ENCODE data around the gene ERC2.

Gene ERC2

GRCh38 chr3:55903680-55904079, 564.6 kb downstream of the ERC2 start:
- no peak for DNase-seq

- DNase-seq, result no peak
Measured at GRCh38 chr3:55902221-55902900, 565.9 kb downstream of the ERC2 start.

GRCh38 chr3:55899887-55900286, 568.4 kb downstream of the ERC2 start:
- DNase-seq, result no peak

GRCh38 chr3:55897573-55898224, 570.6 kb downstream of the ERC2 start:
- no peak for DNase-seq

- DNase-seq, result no peak
Measured at GRCh38 chr3:55895897-55896566, 572.2 kb downstream of the ERC2 start.

- DNase-seq, result no peak
Measured at GRCh38 chr3:55894605-55895004, 573.7 kb downstream of the ERC2 start.

- no peak for DNase-seq
Measured at GRCh38 chr3:55893045-55893664, 575.1 kb downstream of the ERC2 start.

GRCh38 chr3:55891106-55891505, 577.2 kb downstream of the ERC2 start:
- DNase-seq, result no peak

- DNase-seq, result no peak
Measured at GRCh38 chr3:55888282-55888885, 579.9 kb downstream of the ERC2 start.

GRCh38 chr3:55885721-55886120, 582.5 kb downstream of the ERC2 start:
- no peak for DNase-seq

- no peak for DNase-seq
Measured at GRCh38 chr3:55884491-55885285, 583.6 kb downstream of the ERC2 start.

GRCh38 chr3:55884066-55884465, 584.2 kb downstream of the ERC2 start:
- DNase-seq, result no peak

- no peak for DNase-seq
Measured at GRCh38 chr3:55882006-55882405, 586.3 kb downstream of the ERC2 start.

GRCh38 chr3:55880357-55880756, 587.9 kb downstream of the ERC2 start:
- no peak for DNase-seq

- no peak for DNase-seq
Measured at GRCh38 chr3:55879901-55880331, 588.4 kb downstream of the ERC2 start.

GRCh38 chr3:55877703-55878102, 590.6 kb downstream of the ERC2 start:
- no peak for DNase-seq

GRCh38 chr3:55876560-55876959, 591.7 kb downstream of the ERC2 start:
- no peak for DNase-seq

GRCh38 chr3:55875113-55875512, 593.2 kb downstream of the ERC2 start:
- no peak for DNase-seq

GRCh38 chr3:55873523-55874254, 594.6 kb downstream of the ERC2 start:
- no peak for DNase-seq

GRCh38 chr3:55870594-55870993, 597.7 kb downstream of the ERC2 start:
- no peak for DNase-seq

- DNase-seq, result no peak
Measured at GRCh38 chr3:55868347-55868746, 599.9 kb downstream of the ERC2 start.

GRCh38 chr3:55863028-55863427, 605.2 kb downstream of the ERC2 start:
- no peak for DNase-seq

Measured in CD4-positive, alpha-beta T cell treated with Interleukin-10 for 1 hour (primary cell).